ENCODE measurements around the gene GP1BA. TPM values are rescaled to one million over a fixed set of nuclear protein-coding genes. Genes with fewer than 3 reads are reported as not detected.

Gene GP1BA
- total RNA-seq, 1 experiment from 2014 or later = 0.15 TPM

GRCh38 chr17:4947010-4947410 is 14.9 kb downstream of the GP1BA start:
- Histone ChIP-seq H3K4me1 (ENCODE audit: control insufficient read depth, insufficient read depth, low read length) (peaks cover 43% of the 10 kb centered on the region), H3K27ac (ENCODE audit: low read length) (peak overlapping the region; percentile 94), H3K9me3 (ENCODE audit: control insufficient read depth, insufficient read depth, low read depth, low read length) (no peaks in the 10 kb centered on the region), H3K27me3 (ENCODE audit: control insufficient read depth, insufficient read depth, low read length) (no peaks in the 10 kb centered on the region), H3K36me3 (ENCODE audit: control insufficient read depth, insufficient read depth, low read length) (peaks cover 6% of the 10 kb centered on the region), H3K4me3 (ENCODE audit: low read depth in 2 of 2, low read length in 2 of 2) (peak overlapping the region; percentile 83 to 85)
- ATAC-seq (no peak), DNase-seq (ENCODE audit: low read depth, low spot score) (no peak)
- CTCF ChIA-PET = no interaction called here
- no TSS peak for BruUV-seq (replicated peaks)
- in situ Hi-C loops (cut with HindIII; ENCODE audit: low pct_unique_long_range_greater_than_20kb, low sequenced_read_pairs) = no loop called here
- no peak for TF ChIP-seq REST (IDR thresholded peaks at IDR 0.05; ENCODE audit: insufficient read depth in 1 of 2, low read depth in 2 of 2, low read length in 1 of 2)
- TF ChIP-seq POLR2AphosphoS5 (IDR thresholded peaks at IDR 0.05; ENCODE audit: low read depth, low read length) = peak; percentile 2; the same call in 1 of the 2 replicates
- TF ChIP-seq SIN3A (IDR thresholded peaks at IDR 0.05; ENCODE audit: borderline replicate concordance, insufficient read depth, low read depth, low read length) = no peak
- intact Hi-C loops (cut with micrococcal nuclease; ENCODE audit: unreplicated experiment) = no loop called here
- POLR2A ChIA-PET = interaction anchor here (1.0 kb wide), 1 partner anchor 19 kb away, joined by 3 read pairs; no protein-coding TSS in a partner anchor

GRCh38 chr17:4947411-4948165 is 15.5 kb downstream of the GP1BA start:
- peak; percentile 27 for ATAC-seq

More at GRCh38 chr17:4947411-4948165, 15.5 kb downstream of the GP1BA start:
- DNase-seq (ENCODE audit: low read depth, low spot score) = no peak
- H3K4me1 ChIP-seq (ENCODE audit: control insufficient read depth, insufficient read depth, low read length) = peaks cover 41% of the 10 kb centered on the region
- intact Hi-C loops (cut with micrococcal nuclease; ENCODE audit: unreplicated experiment) = no loop called here
- no peaks in the 10 kb centered on the region for H3K9me3 ChIP-seq (ENCODE audit: control insufficient read depth, insufficient read depth, low read depth, low read length)
- H3K36me3 ChIP-seq (ENCODE audit: control insufficient read depth, insufficient read depth, low read length) = peaks cover 6% of the 10 kb centered on the region
- ChIA-PET CTCF (no interaction called here), POLR2A (interaction anchor here (0.6 to 1.0 kb wide), 3 partner anchors 18 to 999 kb away, joined by 3 to 11 read pairs (median 8); no protein-coding TSS in a partner anchor)
- H3K27ac ChIP-seq (ENCODE audit: low read length) = peak overlapping the region; percentile 94
- in situ Hi-C loops (cut with HindIII; ENCODE audit: low pct_unique_long_range_greater_than_20kb, low sequenced_read_pairs) = no loop called here
- H3K4me3 ChIP-seq (ENCODE audit: low read depth in 2 of 2, low read length in 2 of 2) = peak overlapping the region; percentile 83 to 85
- no peaks in the 10 kb centered on the region for H3K27me3 ChIP-seq (ENCODE audit: control insufficient read depth, insufficient read depth, low read length)
- TF ChIP-seq SIN3A (IDR thresholded peaks at IDR 0.05; ENCODE audit: borderline replicate concordance, insufficient read depth, low read depth, low read length) = no peak
- no peak for TF ChIP-seq TCF7L2 (IDR thresholded peaks at IDR 0.05; ENCODE audit: low read depth, low read length)
- no peak for TF ChIP-seq CTCF (IDR thresholded peaks at IDR 0.05)
- no peak for TF ChIP-seq REST (IDR thresholded peaks at IDR 0.05; ENCODE audit: insufficient read depth in 1 of 2, low read depth in 2 of 2, low read length in 1 of 2)
- peak; percentile 46 for TF ChIP-seq POLR2AphosphoS5 (IDR thresholded peaks at IDR 0.05; ENCODE audit: low read depth, low read length)
- no TSS peak for BruUV-seq (replicated peaks)
